Kidney (tissue), 14 donors: ENCODE measurements around the gene DDX31. TPM values are rescaled to one million over a fixed set of nuclear protein-coding genes. Genes with fewer than 3 reads are reported as not detected.

Source experiments
- DNase-seq, 5 donors: peaks; one replicate each; pipeline ENCODE4 v3.0.0-alpha.2; 2013 to 2020
- FAIRE-seq: peaks from 2 replicates; lab custom pipeline; 2012; peaks lifted over from hg19 to GRCh38; lab: Jason Lieb, UNC
- H3K27ac ChIP-seq, 2 donors: one replicate each; pipeline ENCODE4 v1.7.0; 2013; ENCODE audit warnings: low read depth in 2 of 2, low read length in 2 of 2, inconsistent platforms in 1 of 2
- H3K27me3 ChIP-seq: one replicate; pipeline ENCODE4 v1.7.1; 2013; ENCODE audit warnings: low read length, inconsistent platforms; ENCODE audit not compliant: control insufficient read depth, insufficient read depth
- H3K36me3 ChIP-seq, 3 donors: one replicate each; pipeline versions ENCODE4 v1.7.0 to v1.7.1; 2013; ENCODE audit warnings: low read length in 3 of 3, control low read depth in 1 of 3, inconsistent platforms in 1 of 3; ENCODE audit not compliant: insufficient read depth in 3 of 3, control insufficient read depth in 2 of 3
- H3K4me1 ChIP-seq, 3 donors: one replicate each; pipeline versions ENCODE4 v1.7.0 to v1.7.1; 2013; ENCODE audit warnings: low read length in 3 of 3, inconsistent platforms in 1 of 3, low read depth in 1 of 3; ENCODE audit not compliant: control insufficient read depth in 2 of 3, insufficient read depth in 2 of 3
- H3K4me3 ChIP-seq, 3 donors: one replicate each; pipeline versions ENCODE4 v1.7.0 to v1.8.1; 2013; ENCODE audit warnings: low read length in 3 of 3, control low read depth in 1 of 3, inconsistent platforms in 1 of 3
- H3K9ac ChIP-seq, 3 donors: one replicate each; pipeline versions ENCODE4 v1.7.0 to v1.7.1; 2013; ENCODE audit warnings: low read length in 3 of 3, control low read depth in 1 of 3, inconsistent platforms in 1 of 3
- H3K9me3 ChIP-seq, 3 donors: one replicate each; pipeline versions ENCODE4 v1.7.0 to v1.7.1; 2013; ENCODE audit warnings: low read length in 3 of 3, control low read depth in 1 of 3, inconsistent platforms in 1 of 3; ENCODE audit not compliant: control insufficient read depth in 2 of 3, insufficient read depth in 1 of 3
- intact Hi-C: fragments of 100-400 bp; cut with DNase I; formaldehyde crosslinking; loops from one replicate; pipeline ENCODE4 v1.11.1; 2022
- polyA plus RNA-seq: library from polyadenylated mRNA; stranded (reverse); fragments of 350-450 nt; fragmentation: Illumina TruSeq; extraction: RNeasy Lipid Tissue Mini Kit (QIAGEN cat#74804); gene quantifications from one replicate; pipeline ENCODE4 v1.2.3, GENCODE V29; 2014; ENCODE audit warnings: low read depth, low replicate concordance; ENCODE audit not compliant: insufficient read depth
- total RNA-seq: library from RNA; stranded (reverse); fragmentation: NEBNext Ultra II Directional; extraction: Animal tissue kit (Norgen Biotek cat#: 25700); gene quantifications from one replicate; pipeline ENCODE4 v1.2.1, GENCODE V29; 2021
- TF ChIP-seq, protein P1 (sequence below): IDR thresholded peaks from 3 replicates; pipeline ENCODE4 v1.5.1; 2012; ENCODE audit warnings: mild to moderate bottlenecking, moderate library complexity, borderline replicate concordance; ENCODE audit not compliant: insufficient read depth; ENCODE audit errors: extremely low read depth
- donor health status: control.
- donor health status: control.
- donor health status: control.
- donor health status: control.
- donor health status: control.
- donor health status: DM: yes; HTN: yes; CAD: no.
- donor health status: Normal renal cell carcinoma (clear cell type).

The DDX31 gene
- total and polyA plus RNA-seq, 2 donors from 2014 or later = 6.4 to 27.6 TPM

DNA sequence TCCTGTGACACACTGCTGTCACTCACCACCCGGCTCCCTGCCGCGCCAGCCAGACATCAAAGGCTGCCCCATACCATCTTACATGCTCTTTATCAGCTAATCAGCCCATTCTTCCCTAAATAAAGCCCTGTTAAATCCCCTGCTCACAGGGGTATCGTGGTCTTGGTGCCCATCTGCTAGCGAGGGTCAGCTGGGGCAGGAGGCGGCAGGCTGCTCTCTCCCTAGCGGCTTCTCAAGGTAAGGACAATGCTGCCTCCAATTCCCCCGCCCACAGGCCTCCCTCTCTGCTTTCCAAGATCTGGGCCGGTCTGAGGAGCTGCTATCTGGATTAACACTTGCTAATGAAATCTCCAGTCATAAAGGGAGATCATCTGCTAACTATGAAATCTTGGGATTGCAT, 60.6 kb downstream of the DDX31 start:
- Histone ChIP-seq H3K27me3 (no peaks in the 10 kb centered on the region), H3K9me3 (no peaks in the 10 kb centered on the region), H3K27ac (no peak overlapping the region), H3K36me3 (peaks cover 2 to 20% (median 17%) of the 10 kb centered on the region in 3 donors), H3K9ac (no peak overlapping the region), H3K4me3 (no peak overlapping the region), H3K4me1 (no peaks in the 10 kb centered on the region)
- TF ChIP-seq, protein P1, sequence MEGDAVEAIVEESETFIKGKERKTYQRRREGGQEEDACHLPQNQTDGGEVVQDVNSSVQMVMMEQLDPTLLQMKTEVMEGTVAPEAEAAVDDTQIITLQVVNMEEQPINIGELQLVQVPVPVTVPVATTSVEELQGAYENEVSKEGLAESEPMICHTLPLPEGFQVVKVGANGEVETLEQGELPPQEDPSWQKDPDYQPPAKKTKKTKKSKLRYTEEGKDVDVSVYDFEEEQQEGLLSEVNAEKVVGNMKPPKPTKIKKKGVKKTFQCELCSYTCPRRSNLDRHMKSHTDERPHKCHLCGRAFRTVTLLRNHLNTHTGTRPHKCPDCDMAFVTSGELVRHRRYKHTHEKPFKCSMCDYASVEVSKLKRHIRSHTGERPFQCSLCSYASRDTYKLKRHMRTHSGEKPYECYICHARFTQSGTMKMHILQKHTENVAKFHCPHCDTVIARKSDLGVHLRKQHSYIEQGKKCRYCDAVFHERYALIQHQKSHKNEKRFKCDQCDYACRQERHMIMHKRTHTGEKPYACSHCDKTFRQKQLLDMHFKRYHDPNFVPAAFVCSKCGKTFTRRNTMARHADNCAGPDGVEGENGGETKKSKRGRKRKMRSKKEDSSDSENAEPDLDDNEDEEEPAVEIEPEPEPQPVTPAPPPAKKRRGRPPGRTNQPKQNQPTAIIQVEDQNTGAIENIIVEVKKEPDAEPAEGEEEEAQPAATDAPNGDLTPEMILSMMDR = no peak
- no peak for FAIRE-seq
- no peak for DNase-seq
- intact Hi-C loops = no loop called here

DNA sequence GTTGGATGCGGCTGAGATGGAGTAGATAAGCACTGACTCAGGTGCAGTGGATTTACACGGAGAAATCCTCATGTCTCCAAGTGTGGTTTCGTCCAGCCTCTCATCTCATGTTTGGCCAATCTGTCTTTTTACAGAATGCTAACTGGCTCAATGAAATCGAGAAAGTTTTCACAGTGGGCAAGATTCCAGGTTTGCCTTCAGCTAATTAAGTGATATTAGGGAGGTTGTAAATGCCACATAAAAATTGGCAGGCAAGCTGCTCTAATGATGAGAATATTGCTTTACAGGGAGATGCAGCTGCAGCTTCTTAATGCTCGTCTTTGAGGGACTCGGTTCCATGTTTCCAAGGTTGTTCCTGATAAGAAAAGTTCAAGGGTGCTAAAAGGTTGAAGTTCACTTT, 63.7 kb downstream of the DDX31 start:
- Histone ChIP-seq H3K36me3 (peaks cover 0 to 19% (median 15%) of the 10 kb centered on the region in 3 donors), H3K27ac (no peak overlapping the region), H3K9ac (no peak overlapping the region), H3K4me1 (no peaks in the 10 kb centered on the region), H3K4me3 (no peak overlapping the region), H3K9me3 (no peaks in the 10 kb centered on the region), H3K27me3 (no peaks in the 10 kb centered on the region)
- TF ChIP-seq, protein P1 = no peak
- DNase-seq (no peak), FAIRE-seq (no peak)
- intact Hi-C loops = no loop called here

DNA sequence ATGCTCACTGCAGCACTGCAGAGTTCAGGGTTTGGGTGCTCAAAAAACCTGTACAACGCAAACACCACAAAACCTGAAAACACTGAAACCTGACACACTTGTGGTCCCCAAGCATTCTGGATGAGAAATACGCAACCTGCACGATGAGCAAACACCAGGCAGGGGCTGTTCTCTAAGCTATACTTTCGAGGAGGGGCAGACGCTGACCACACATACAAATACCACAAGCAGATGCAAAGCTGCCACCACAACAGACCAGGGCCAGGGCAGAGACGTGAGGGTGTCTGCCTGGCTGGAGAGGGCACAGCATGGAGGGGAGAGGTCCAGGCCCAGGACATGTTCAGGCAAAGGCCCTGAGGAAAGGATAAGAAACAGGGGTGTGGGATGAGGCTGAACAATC, 64.4 kb downstream of the DDX31 start:
- FAIRE-seq (no peak), DNase-seq (no peak)
- peaks cover 0 to 21% (median 20%) of the 10 kb centered on the region in 3 donors for H3K36me3 ChIP-seq
- TF ChIP-seq, protein P1 = no peak
- no peak overlapping the region for H3K9ac ChIP-seq
- intact Hi-C loops = no loop called here
- no peaks in the 10 kb centered on the region for H3K9me3 ChIP-seq
- H3K27ac ChIP-seq = no peak overlapping the region
- H3K27me3 ChIP-seq = no peaks in the 10 kb centered on the region
- no peaks in the 10 kb centered on the region for H3K4me1 ChIP-seq
- H3K4me3 ChIP-seq = no peak overlapping the region

DNA sequence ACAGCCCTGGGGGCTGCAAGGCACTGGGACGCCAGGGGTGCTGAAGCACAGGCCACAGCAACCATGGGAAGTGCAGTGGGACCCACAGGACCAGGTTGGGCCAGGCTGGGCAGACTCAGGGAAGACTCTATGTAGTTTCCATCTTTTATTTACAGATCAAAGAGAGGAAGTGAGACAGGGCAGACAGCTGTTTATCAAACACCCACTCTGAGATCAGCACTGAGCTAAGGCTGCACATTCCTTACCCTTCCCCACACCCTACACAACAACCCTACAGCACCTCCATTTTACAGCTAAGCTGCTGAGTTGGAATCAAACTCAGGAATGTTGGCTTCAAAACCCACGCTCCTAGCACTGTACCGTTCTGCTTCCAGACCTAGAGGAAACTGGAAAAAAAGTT, 67.6 kb downstream of the DDX31 start:
- no peak for FAIRE-seq

More for the DNA sequence above, 67.6 kb downstream of the DDX31 start:
- DNase-seq = no peak
- Histone ChIP-seq H3K4me3 (no peak overlapping the region), H3K36me3 (peaks cover 0 to 21% (median 20%) of the 10 kb centered on the region in 3 donors), H3K27me3 (no peaks in the 10 kb centered on the region), H3K27ac (no peak overlapping the region), H3K9me3 (no peaks in the 10 kb centered on the region), H3K9ac (no peak overlapping the region), H3K4me1 (no peaks in the 10 kb centered on the region)
- intact Hi-C loops = no loop called here
- TF ChIP-seq, protein P1 = no peak
